ENCODE measurements around the gene ZDHHC1.

DNA sequence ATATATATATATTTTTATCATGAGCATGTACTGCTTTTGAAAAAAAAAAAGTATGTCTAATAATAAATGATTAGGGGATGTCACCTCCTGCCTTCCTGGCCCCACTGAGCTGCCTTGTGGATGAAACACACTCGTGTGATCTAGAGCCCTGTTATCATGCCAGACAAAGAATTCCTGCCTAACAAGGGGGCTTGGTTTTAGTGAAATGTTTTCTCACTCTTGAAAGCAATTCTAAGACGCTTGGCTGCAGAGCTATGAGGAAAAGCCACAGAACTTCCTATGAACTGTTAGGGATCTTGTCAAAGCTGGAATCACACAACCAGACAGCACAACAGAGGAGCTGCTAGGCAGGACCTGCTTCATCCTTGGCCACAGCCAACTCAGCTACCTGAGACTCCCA is 4.0 kb downstream of the ZDHHC1 start:
- TF ChIP-seq EZH2 (IDR thresholded peaks at IDR 0.05; ENCODE audit: borderline replicate concordance, low read depth, low read length, severe bottlenecking) (no peak), POLR2A (IDR thresholded peaks at IDR 0.05; ENCODE audit: low read depth, low read length) (no peak), POLR2AphosphoS5 (IDR thresholded peaks at IDR 0.05; ENCODE audit: insufficient read depth, low read depth, low read length) (no peak), GATA2 (IDR thresholded peaks at IDR 0.05; ENCODE audit: insufficient read depth, insufficient read length, low read depth, low read length) (no peak), FOS (IDR thresholded peaks at IDR 0.05; ENCODE audit: borderline replicate concordance, insufficient read depth, low read length) (no peak)
- TF ChIP-seq, protein P1, sequence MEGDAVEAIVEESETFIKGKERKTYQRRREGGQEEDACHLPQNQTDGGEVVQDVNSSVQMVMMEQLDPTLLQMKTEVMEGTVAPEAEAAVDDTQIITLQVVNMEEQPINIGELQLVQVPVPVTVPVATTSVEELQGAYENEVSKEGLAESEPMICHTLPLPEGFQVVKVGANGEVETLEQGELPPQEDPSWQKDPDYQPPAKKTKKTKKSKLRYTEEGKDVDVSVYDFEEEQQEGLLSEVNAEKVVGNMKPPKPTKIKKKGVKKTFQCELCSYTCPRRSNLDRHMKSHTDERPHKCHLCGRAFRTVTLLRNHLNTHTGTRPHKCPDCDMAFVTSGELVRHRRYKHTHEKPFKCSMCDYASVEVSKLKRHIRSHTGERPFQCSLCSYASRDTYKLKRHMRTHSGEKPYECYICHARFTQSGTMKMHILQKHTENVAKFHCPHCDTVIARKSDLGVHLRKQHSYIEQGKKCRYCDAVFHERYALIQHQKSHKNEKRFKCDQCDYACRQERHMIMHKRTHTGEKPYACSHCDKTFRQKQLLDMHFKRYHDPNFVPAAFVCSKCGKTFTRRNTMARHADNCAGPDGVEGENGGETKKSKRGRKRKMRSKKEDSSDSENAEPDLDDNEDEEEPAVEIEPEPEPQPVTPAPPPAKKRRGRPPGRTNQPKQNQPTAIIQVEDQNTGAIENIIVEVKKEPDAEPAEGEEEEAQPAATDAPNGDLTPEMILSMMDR (IDR thresholded peaks at IDR 0.05; ENCODE audit: extremely low read depth in 1 of 2, insufficient read depth in 1 of 2, low read depth in 1 of 2, low read length in 2 of 2) = no peak
